HG02588 (cell line): ENCODE measurements around the gene PDHB.

Experiments
- ATAC-seq: cut with Tn5 transposase; IDR thresholded peaks from one replicate; pipeline ENCODE4 v1.9.1; 2021; ENCODE audit warnings: mild to moderate bottlenecking, moderate library complexity; ENCODE audit not compliant: unreplicated experiment

Gene PDHB

DNA sequence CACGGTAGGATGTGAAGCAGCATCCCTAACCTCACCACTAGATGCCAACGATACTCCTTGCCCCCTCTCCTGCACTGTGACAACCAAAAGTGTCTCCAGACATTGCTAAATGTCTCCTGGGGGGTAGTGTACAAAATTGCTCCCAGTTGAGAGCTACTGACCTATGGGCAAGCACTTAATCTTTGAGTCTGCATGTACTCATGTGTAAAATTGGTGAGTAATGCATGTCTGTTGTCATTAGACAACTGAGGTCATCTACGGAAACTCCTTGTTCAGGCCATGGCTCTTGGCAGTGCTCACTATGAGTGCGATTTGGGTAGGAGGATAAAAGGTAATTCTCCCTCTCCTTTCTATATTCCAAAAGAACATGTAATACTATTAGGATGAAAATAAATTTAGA is 29.2 kb downstream of the PDHB start:
- no peak for ATAC-seq

GRCh38 chr3:58403513-58404109 is 30.0 kb downstream of the PDHB start:
- no peak for ATAC-seq

GRCh38 chr3:58398669-58399333 is 34.8 kb downstream of the PDHB start:
- ATAC-seq: no peak

DNA sequence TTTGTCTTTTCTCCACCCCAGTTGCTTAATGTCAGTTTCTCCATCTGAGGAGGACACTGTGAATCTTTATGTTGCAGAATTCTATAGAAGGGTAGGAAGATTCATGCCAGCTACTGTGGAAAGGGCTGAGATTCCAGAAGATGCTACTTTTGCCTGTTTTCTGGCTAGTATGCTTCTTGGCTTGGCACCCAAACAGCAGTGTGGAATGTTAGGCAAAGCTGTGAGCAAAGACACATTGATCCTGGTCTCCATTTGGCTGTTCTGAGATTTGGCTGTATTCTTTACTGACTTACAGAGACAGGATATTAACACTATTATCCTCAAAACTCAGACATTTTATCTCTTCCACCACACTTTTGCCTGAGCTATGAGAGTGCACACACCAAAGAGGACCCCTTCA is 39.3 kb downstream of the PDHB start:
- no peak for ATAC-seq

DNA sequence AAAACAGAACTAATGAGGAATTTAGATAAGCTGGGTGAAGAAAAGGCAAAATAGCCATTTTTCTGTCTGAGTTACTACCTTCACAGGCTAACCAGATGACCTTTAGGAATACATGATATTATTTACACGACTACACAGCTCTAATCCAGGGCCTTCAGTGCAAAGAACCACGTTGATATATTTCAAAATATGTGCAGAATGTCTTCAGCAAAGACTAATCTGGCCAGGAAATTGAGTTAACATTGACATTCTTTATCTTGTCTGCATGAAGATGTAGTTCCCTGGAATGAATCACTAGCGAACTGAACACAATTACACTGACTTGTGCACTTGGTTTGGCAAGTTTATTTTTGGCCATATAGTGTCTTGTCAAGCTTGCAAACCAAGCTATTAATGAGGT is 41.5 kb downstream of the PDHB start:
- ATAC-seq: no peak

DNA sequence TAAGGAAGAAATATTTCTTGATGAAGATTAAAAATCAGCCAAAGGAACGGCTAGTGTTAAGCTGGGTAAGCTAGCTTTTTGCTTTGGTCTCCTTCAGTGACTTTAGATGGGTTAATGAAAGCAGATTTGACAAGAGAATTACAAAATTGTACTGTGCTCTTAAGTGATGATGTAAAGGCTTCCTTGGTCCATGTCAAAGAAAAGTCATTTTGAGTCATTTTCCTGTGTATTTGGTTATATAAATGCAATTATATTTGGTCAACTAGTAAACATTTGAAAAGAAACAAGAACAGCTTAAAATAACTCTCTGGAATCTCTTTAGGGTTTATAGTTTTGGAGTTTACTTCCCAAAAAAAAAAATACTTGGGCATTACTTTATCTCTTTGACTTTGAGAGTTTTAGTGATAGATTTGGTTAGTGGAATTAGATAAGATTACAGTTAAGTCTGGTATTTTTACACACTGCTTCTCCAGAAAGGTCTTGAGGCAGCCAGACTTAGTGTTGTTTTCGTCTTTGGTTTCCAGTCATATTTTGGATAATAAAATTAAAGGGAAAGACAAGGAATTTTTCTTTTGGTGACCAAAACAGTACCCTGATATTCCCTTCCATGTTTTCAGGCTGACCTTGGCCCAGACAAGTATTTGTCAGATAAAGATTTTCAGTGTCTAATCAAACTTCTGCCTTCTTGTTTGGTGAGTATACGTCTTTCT is 42.3 kb downstream of the PDHB start:
- no peak for ATAC-seq

DNA sequence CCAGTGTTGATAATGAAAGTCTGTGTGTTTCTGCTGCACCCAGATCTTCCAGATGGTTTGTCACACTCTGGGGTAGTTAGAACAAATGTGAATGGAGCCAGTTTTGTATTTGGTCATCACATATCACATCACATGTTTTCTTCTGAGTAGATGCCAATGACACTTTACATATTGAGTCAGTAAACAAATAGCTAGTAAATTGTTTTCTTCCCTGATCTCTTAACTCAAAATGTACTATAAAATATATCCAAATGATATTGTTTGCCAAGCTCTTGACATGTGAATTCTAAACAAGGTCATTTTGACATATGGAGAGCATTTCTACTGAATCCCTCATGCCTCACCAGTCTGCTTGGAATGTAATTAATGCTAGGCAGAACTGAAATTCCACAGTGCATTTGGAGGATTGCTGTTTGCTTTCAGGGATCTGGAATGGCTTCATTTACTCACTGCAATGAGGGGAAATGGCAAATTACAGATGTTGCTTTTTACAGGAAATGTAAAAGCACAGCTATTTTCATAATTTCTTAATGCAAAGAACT is 45.0 kb downstream of the PDHB start:
- no peak for ATAC-seq

- no peak for ATAC-seq
Measured at GRCh38 chr3:58387650-58388546, 45.7 kb downstream of the PDHB start.

DNA sequence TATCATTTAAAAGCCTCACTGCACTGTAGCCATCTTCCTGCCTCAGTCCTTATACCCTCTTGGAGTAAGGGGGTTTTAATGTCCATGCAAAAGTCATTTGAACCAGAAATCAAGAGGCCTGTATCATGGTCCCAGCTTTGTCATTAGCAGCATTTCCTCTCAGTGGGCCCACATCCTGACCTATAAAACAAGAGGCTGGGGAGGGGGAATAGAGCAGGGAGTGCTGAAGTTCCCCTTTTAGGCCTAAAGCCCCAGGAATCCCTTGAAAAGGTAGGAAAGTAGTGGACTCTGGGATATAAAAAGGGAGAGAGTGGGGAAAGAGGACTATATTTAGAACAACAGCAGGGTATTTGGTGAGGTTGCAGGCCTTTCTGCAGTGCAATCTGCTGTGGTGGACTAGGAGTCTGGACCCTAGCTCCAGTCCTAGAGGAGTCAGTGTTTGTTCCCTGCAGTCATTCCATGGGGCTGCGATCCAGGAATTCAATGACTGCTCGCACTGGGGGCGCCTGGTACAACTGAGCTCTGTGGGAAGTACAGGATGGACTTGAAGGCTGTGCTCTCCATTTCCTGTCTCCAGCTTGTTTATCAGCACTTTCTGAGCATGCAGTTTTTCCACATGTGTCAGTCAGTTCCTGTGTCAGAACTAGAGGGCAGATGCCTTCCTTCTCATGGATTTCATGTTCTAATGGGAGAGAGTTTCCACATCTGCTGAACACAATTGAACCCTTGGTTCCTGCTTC is 46.8 kb downstream of the PDHB start:
- ATAC-seq: no peak

DNA sequence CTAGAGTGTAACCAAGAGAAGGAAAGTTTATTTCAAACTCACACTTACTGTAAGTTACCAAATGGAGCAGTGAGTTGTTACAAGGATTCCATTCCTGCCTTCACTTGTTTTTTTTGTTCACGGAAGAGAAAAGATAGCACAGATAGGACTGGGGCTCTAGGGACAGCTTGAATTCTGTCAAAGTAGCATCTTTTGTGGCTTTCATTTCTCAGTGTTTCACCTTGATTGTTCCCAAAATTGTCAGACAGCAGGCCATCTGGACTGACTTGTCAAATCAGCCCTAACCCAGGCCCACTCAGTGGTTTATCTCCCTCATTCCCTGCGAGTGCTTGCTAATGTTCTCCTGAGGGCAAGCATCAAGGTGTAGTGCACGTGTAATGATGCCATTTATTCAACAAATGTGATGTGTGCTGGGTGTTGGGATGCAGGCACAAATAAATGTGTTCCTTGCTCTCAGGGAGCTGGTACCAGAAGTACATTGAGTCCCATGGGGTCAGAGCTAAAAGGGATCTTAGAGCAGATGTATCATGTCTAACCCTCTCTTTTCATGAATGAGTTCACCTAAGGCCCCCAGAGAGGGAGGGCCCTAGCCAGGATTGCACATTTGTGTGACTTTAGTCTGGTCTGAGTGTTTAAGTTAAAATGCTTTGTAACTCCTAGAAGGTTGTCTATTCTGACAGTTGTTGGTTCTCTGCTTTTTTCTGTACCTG is 49.1 kb downstream of the PDHB start:
- no peak for ATAC-seq

GRCh38 chr3:58383904-58384303 is 49.7 kb downstream of the PDHB start:
- ATAC-seq: no peak

DNA sequence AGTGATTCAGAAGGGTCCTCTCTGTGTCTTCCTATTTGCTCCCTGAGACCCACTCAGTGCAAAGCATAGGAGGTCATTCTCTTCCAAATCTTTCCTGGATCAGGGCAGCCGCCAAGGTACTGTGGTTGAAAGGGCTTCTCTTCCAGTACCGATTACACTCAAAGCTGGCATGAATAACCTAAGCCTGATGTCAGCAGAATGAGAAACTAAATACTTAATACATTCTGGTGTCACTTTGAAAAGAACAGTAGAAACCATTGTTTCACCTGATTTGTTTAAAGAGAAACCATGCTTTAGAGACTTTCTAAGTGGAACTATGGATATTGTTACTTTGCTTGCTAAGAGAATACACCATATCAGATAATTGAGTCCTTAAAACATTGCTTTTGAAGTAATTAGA is 50.2 kb downstream of the PDHB start:
- no peak for ATAC-seq

DNA sequence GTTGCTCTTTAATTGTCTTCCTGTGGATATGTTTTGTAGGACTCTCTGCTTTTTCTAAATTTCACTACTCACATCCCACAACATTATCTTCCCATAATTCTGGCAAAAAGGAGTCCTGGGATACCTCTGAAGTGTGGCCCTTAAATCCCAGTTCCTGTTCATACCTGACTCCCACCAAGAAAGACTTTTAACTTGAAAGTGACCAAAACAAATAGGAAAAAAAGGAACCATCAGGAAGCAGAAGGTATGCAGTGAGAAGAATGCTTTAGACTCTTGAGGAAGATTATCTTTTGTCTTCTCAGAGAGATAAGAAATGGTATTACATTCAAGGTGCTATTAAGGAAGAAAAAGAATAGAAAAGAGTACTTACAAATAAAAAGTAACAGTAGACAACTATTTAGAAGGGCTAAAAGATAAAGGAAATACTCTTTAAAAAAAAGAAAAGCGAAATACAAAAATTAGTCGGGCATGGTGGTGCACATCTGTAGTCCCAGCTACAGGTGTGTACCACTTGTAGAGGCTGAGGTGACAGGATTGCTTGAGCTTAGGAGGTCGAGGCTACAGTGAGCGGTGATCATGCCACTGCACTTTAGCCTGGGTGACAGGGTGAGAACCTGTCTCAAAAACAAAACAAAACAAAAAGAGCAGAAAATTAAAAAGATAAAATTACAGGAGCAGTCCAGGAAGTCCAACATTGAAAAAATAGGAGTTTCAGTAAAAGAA is 54.1 kb downstream of the PDHB start:
- no peak for ATAC-seq

GRCh38 chr3:58377750-58378149 is 55.9 kb downstream of the PDHB start:
- no peak for ATAC-seq
